Measurements from ENCODE around the gene NFX1. TPM values are rescaled to one million over a fixed set of nuclear protein-coding genes. Genes with fewer than 3 reads are reported as not detected.

The NFX1 gene
- total and polyA plus RNA-seq, 9 of the 15 experiments (the other 6 are each of a cell fraction or from before 2014, with no cell fraction given), result 8.8 to 38.9 (median 26.8) TPM

- TF ChIP-seq ZBTB40 (IDR thresholded peaks at IDR 0.05), result peak; percentile 46; the same call in 1 of the 2 replicates
- TF ChIP-seq ZBTB40 (CRISPR knock-in tag; IDR thresholded peaks at IDR 0.05), result no peak
- no peak for TF ChIP-seq STAT5A (IDR thresholded peaks at IDR 0.05; ENCODE audit: borderline replicate concordance, low read length)
- TF ChIP-seq ZNF239 (CRISPR knock-in tag; IDR thresholded peaks at IDR 0.05), result no peak
- TF ChIP-seq, protein P1, sequence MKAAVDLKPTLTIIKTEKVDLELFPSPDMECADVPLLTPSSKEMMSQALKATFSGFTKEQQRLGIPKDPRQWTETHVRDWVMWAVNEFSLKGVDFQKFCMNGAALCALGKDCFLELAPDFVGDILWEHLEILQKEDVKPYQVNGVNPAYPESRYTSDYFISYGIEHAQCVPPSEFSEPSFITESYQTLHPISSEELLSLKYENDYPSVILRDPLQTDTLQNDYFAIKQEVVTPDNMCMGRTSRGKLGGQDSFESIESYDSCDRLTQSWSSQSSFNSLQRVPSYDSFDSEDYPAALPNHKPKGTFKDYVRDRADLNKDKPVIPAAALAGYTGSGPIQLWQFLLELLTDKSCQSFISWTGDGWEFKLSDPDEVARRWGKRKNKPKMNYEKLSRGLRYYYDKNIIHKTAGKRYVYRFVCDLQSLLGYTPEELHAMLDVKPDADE (conservative IDR thresholded peaks at IDR 0.05; ENCODE audit: control insufficient read depth, low read depth, low read length), result no peak
- TF ChIP-seq ATF7 (IDR thresholded peaks at IDR 0.05), result peak; percentile 98
- no peak for TF ChIP-seq HDAC3 (IDR thresholded peaks at IDR 0.05; ENCODE audit: borderline replicate concordance, partially characterized antibody)
- TF ChIP-seq, protein P2, sequence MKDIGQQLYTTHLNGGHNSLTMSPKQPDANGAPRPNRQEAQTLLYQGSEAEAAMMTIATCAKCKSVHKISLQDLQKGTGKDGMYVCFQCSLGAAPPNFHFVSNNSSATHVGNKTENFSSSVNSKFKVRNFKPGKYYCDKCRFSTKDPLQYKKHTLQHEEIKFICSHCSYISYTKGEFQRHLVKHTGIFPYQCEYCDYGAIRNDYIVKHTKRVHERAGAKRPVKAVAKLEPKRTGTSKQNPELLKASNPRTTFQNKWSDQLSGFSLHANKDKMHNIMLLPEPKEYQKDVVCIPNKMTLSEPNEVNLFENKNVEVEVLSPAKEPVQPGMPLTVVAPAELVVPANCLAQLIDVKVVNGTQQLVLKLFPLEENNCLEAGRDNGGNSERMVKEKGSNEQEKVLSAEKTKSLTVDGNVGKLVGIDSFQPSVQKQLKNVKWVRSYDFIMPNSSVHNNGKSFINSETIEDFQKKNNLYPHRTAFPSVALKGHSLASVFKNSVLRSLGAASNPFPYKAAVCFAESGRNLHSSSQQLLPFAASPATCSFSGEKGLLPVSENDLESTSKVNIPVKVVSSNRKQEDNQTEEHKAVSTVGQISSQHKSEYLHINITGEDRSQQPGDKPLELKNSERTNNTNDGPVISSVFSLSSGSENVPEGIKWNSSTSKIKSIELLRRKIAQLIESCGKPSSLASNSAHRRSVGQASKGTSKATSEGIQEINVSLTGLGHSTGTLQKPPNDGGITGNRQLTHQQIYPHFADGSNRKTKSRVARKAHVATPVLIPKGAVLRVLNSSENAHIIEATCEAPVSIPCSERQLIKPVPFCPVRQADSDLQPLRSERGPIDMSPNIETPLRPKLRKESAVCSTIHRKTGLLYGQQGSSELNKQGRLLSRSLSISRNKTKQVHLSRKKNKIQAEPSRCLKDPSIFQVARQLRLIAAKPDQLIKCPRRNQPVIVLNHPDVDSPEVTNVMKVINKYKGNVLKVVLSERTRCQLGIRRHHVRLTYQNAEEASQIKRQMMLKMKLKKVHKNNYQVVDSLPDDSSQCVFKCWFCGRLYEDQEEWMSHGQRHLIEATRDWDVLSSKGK (CRISPR knock-in tag; IDR thresholded peaks at IDR 0.05), result no peak
- TF ChIP-seq SRSF1 (IDR thresholded peaks at IDR 0.05; ENCODE audit: low read depth, low read length), result no peak
- 0 out of 2 replicates have a peak, but pooled peaks have one; percentile 46 for TF ChIP-seq ZNF668 (CRISPR knock-in tag; IDR thresholded peaks at IDR 0.05)
- TF ChIP-seq TAF7 (tag; IDR thresholded peaks at IDR 0.05), result no peak
- 0 out of 2 replicates have a peak, but pooled peaks have one; percentile 11 for TF ChIP-seq SMARCE1 (IDR thresholded peaks at IDR 0.05)
- no peak for TF ChIP-seq XRCC5 (IDR thresholded peaks at IDR 0.05; ENCODE audit: low read depth, low read length)
- TF ChIP-seq MXD1 (CRISPR knock-in tag; IDR thresholded peaks at IDR 0.05; ENCODE audit: borderline replicate concordance, poor library complexity, severe bottlenecking), result no peak
These were observed 85.0 kb downstream of the NFX1 start (continued) for GRCh38 chr9:33375238-33375840.

Measured in K562 (cell line).